Left colon (tissue), 2 donors: Measurements from ENCODE around the gene SLC37A1. TPM values are rescaled to one million over a fixed set of nuclear protein-coding genes. Genes with fewer than 3 reads are reported as not detected.

Source experiments
- ATAC-seq: fragments of 200-7000 bp; cut with Tn5 transposase; one replicate; pipeline ENCODE4 v1.9.1; 2020; ENCODE audit warnings: mild to moderate bottlenecking, moderate library complexity
- DNase-seq, 2 donors: peaks; one replicate each; pipeline ENCODE4 v3.0.0-alpha.2; 2020
- intact Hi-C, 2 donors: fragments of 100-400 bp; cut with DNase I in 1 of 2; cut with micrococcal nuclease in 1 of 2; formaldehyde crosslinking; loops; one replicate each; pipeline versions ENCODE4 v1.11.2 to v1.14.0; 2022; cut with DNase I, micrococcal nuclease
- total RNA-seq, 2 donors: library from RNA; stranded (reverse); fragmentation: NEBNext Ultra II Directional; extraction: Animal tissue kit (Norgen Biotek cat#: 25700); gene quantifications; one replicate each; pipeline ENCODE4 v1.2.1, GENCODE V29; 2021
- donor health status: DM: no; HTN: no; CAD: no.
- donor health status: DM: yes; HTN: yes; CAD: no.

The SLC37A1 gene
- total RNA-seq, 2 donors from 2014 or later, result 63.5 to 171 TPM

DNA sequence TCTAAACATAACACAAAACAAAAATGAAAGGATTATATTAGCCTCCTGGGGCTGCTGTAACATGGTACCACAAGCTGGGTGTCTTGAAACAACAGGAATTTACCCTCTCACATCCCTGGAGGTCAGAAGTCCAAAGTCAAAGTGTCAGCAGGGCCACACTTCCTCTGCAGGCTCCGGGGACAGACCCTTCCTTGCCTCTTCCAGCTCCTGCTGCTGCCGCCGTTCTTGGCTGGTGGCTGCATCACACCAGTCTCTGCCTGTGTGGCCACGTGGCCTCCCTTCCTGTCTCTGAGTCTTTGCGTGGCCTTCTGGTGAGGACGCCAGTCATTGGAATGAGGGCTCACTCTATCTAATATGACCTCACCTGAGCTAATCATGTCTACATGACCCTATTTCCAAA is 8.2 kb downstream of the SLC37A1 start:
- intact Hi-C loops, result no loop called here
- no peak for ATAC-seq
- DNase-seq, result no peak

DNA sequence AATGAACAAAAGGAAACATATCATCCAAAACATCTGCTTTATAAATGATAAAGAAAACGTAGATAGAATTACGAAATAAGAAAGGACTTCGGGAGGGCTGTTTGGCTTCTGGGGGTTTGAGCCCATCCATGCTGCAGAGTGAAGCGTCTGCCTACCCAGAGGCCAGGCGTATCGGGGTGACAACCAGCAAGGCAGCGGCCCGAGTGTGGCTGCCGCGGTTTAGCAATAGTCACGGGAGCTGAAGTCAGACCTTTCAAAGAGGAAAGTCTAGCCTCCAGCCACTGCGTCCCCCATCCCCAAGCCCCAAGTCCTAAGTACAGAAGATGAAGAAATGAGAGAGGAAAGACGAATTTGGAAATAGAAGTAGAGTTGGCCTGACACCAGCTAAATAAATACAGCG is 8.6 kb downstream of the SLC37A1 start:
- ATAC-seq (no peak), DNase-seq (no peak)
- intact Hi-C loops, result no loop called here

DNA sequence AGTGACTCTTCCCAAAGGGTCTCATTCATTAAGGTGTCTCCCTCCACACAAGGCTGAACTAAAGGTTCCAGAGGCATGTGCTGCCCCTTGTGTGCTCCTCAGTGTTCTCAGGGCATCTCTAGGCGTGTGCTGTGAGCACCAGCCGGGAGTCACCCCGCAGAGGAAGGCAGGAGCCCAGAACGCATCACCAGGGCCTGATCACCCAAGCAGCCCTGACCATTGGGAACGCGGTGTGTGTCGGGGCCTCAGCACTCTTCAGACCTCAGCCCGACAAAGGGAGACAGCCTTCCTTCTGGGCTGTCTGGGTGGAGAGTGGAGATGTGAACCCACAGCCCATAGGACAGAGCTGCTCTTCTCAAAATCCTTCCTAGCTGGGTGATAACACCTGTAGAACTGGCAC is 9.1 kb downstream of the SLC37A1 start:
- no peak for DNase-seq
- intact Hi-C loops, result no loop called here
- ATAC-seq, result no peak

DNA sequence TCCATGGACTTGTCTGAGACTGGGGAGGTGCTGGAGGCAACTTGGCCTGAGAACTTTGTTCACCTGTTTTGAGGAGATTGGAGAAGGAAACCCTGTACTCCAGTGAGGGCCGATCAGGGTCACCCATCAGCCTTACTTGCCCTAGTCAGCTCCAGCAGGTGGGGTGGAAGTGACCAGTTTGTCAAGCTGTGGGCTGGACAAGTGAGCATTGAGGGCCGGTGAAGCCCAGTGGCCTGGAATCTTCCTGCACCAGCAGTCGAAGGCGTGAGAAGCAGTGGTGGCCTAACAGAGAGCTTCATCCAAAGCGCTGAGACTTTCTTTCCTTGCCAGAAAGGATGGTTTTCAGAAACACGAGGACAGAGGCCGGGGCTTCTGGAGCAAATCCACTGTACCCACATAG is 9.6 kb downstream of the SLC37A1 start:
- no peak for ATAC-seq
- no peak for DNase-seq
- intact Hi-C loops, result no loop called here

DNA sequence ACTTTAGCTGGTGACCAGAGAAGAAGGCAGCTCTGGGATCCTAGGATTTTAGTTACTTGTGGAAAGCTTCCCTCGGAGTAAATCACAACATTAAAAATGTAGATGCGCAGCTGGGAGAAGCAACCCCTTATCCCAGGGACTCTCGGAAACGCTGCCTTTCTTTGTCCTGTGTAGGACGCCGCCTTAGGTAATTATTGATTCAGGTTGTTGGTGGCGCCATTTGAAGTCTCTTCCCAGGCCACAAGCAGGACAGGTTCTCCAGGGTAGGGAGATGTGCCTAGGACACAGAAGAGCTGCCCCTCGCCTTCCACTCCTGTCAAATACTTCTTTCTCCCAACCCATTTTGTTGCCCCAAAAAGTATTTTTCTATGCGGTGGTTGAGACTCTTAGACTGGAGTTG is 10.3 kb downstream of the SLC37A1 start:
- intact Hi-C loops, result no loop called here
- ATAC-seq, result peak; percentile 56
- peak in 1 of 2 donors; percentile 51 for DNase-seq

DNA sequence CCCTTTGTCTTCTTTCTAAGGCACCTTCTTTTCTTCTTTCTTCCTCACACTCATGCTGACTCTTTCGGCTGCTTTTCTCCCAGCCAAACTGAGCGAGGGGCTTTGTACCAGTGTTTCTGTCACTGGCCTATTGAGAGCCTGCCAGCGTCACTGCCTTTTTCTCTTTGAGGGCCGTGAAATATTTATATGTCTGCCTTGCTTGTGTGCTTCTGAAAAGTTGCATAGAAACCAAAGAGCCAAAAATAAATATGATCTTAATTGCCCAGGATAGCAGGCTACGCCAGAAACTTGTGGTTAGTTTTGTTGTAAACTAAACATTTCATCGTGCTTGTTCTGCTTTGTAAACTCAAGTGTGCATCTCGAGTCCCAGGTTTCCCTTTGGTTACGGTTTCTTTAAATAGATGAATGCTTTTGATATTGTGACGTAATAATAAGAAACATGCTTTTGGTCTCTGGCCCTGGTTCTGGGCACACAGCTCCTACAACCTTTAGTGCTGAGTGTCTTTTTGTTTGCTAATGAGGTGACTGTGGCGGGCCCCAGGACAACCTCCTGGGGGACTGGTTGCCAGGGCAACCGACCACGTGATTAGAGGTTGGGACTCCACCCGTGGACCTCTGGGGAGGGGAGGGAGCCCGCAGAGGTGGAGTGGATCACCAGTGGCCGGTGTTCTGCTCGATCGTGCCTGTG is 10.8 kb downstream of the SLC37A1 start:
- peak; percentile 24 for ATAC-seq
- intact Hi-C loops, result no loop called here
- DNase-seq, result peak; percentile 76 to 83

DNA sequence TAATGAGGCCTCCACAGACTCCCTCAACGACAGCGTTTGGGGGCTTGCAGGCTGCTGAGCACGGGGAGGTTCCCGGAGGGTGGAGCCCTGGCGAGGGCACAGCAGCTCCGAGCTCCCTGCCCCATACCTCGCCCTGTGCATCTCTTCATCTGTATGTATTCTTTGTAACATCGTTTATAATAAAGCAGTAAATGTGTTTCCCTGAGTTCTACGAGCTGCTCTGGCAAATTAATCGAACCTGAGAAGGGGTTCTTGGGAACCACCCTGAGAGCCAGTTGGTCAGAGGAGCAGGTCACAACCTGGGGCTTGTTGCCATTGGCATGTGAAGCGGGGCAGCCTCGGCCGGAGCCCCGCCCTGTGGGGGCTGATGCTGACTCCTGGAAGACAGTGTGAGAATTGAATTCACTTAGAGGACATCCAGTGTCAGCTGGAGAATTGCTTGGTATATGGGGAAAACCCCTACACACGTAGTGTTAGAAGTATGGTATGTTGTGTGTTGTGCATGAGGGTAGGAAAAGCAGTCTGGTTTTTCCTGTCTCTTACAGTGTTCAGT is 11.5 kb downstream of the SLC37A1 start:
- DNase-seq, result peak in 1 of 2 donors; percentile 47
- intact Hi-C loops, result no loop called here
- ATAC-seq, result peak; percentile 43

DNA sequence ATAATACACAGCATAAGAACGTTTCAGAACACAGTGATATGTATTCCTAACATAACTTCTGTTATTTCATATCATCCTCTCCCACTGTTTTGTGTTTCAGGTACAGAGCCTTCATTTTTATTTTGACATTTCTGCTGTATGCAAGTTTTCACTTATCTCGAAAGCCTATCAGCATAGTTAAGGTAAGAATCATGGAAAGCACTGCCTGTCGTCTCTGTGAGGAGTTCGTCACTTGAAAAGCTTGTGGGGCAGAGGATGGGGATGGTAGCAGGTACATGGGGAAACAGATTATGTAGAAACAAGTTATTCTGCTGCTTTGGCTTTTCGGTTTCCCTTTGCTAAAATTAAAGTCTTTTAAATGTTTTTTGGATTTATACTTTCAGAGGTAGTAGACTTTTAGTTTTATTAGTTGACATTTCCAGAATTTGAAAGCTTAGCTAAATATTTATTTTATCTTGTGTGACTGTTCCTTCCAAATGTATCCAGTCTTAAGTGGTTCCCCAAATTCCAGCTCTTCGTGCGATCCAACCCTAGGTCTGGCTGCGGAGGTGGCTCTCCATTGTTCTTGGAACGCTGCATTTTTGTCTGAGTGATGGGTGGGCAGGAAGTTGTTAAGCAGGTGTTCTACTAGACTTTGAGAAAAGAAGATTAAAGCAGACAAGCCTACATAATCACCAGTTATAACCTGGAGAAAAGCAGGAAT is 12.2 kb downstream of the SLC37A1 start:
- intact Hi-C loops, result no loop called here
- ATAC-seq, result no peak

DNA sequence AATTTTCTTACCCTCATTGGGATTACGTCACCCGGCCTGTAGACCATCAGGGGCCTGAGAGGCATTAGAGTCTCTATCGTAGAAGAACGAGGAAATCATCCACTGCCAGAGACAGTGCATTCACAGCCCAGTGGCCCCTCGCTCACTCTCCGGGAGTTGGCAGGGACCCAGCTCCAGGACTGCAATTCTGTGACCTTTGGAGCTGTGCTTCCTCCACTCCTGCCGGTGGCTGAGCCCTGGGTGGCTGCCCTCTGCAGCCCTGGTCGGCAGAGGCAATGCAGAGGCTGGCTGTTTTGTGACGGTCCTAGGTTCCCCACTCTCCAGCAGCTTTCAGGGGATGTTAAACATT is 12.7 kb downstream of the SLC37A1 start:
- intact Hi-C loops, result no loop called here
- ATAC-seq, result peak; percentile 81
- peak; percentile 83 to 86 for DNase-seq

More for the DNA sequence above, 12.2 kb downstream of the SLC37A1 start:
- DNase-seq, result no peak

DNA sequence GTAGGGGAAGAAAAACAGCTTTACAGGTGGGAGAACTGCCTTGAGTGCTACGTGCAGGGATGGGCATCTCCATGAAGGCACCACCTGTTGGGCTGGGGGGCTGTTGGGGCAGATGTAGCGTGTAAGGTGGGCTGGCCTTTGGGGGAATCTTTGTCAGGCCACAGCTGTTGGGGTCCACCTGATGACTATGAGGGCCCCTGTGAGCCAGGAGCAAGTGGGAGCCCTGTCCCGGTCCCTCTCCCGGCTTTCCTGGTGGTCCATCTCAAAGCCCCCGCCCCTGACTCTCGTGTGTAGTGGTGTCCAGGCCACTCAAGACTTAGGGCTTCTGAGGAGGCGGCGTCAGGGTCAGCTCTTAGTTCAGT is 13.5 kb downstream of the SLC37A1 start:
- ATAC-seq (no peak), DNase-seq (no peak)
- intact Hi-C loops, result no loop called here

DNA sequence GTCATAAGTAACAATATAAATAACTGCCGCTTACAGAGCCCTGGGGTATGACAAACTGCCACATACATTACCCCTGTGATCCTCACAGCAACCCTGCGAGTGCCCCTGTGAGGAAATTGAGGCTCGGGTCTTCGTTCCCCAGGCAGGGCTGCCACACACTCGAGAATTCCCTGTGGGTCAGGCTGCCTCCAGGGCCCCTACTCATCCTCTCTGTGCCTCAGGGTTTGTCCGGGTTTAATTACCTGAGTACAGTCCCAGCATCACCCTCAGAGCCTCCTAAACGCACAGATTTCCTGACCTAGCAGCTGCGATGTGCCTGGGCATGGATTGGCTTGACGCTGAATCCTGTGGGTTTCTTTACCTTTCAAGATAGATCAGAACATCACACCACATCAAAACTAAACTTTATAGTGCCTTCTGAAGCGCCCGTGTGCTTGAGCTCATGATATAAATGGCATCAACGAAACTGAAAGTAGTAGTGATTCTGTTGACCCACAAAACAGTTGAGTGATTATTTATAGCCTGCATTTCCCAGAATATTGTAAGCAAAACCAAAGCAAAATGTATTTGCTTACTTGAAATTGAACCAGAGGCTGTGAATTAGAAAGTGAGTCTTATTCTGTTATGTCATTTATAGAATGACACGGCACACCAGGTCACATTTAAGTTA is 14.0 kb downstream of the SLC37A1 start:
- DNase-seq (peak in 1 of 2 donors; percentile 27), ATAC-seq (peak; percentile 30)
- intact Hi-C loops, result no loop called here

DNA sequence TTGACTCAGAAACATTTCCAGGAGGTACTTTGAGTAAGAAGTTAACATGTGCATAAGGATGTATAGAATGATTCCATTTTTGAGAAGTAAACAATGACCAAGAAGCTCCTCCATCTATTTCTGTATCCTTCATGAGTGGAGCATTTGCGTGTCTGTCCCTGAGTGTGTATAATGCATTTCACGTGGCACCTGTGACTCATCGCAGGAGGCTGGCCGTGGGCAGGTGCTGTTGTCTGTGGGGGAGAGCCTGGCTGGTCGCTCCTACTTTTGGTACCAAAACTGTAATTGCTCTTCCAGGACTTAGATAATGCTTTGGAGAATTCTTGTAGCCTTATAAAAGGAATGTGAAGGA is 16.5 kb downstream of the SLC37A1 start:
- intact Hi-C loops, result no loop called here
- DNase-seq, result no peak
- no peak for ATAC-seq

DNA sequence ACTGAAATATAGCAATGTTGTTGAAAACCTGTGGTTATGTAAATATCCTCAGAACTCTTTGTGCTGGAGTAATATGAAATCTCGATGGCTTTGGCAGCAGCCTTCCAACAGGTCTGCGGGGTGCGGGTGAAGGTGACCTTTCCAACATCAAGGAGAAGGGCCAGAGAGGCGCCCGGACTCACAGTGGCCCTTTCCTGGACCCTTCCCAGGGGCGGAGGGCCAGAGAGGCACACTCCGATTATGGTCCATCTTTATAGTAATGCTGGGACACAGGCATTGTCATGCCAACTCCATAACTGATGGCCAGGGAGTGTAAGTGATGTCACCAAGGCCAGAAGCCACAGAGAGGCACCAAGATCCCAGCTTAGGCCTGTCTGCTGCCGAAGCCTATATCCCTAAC is 18.1 kb downstream of the SLC37A1 start:
- no peak for DNase-seq
- ATAC-seq, result no peak
- intact Hi-C loops, result no loop called here

DNA sequence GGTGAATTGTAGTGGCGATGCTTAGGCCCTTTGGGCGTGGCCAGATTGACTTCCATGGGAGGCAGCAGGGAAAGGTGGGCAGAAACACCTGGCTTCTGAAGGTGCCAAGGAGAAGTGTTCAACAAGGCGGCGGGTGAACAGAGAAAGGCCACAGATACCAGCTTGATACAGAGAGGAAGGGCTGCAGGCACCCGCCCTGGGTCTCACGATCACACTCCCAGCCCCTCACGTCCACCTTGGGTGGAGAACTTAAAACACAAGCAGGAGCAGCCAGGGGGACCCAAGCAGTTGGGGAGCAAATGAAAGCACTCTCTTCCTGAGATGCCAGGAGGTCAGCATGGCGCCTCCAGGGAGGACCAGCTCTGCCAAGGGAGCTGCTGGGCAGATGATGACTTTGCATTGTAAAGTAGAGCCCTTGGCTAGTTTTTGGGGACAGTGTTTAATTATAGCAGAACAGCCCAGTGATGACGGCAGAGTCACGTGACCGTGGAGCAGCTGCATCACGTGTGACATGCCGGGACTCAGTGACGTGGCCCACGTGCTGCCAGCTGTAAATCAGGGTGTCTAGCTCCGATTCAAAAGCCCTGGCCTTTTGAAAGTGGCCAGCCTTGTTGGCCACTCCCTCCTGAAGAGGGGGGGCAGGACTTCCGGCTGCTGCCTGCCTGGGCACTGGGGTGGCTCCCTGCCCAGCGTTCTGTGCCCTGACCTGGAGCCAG is 19.0 kb downstream of the SLC37A1 start:
- DNase-seq (peak; percentile 58 to 64), ATAC-seq (peak; percentile 39)
- intact Hi-C loops, result no loop called here

DNA sequence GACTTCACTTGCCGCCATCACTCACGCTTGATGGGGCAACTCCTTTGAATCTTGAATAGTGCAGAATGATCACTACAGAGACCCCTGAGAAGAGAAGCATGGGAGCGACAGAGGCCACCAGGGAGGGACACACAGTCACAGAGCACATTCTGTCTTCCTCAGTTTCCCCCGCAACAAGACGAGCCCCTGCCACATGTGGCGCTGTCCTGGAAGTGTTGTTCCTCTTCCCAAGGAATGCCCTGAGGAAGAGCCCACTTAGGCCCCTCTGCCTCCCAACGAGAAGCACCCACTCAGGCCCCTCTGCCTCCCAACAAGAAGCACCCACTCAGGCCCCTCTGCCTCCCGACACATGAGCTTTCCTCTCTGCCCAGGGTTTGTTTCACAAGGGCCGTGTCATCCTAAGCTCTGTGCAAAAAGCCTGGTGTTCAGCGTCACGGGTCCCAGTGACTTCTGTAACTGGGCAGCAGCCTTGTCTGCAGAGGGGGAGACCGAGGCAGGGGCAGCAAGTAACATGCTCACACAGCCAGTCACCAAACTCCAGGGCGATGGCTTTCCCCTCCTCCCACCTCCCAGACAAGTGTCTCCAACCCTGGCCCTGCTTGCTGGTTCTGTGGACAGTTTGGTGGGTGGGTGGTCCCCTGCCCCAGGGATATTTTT is 19.8 kb downstream of the SLC37A1 start:
- DNase-seq, result no peak
- no peak for ATAC-seq
- intact Hi-C loops, result no loop called here

DNA sequence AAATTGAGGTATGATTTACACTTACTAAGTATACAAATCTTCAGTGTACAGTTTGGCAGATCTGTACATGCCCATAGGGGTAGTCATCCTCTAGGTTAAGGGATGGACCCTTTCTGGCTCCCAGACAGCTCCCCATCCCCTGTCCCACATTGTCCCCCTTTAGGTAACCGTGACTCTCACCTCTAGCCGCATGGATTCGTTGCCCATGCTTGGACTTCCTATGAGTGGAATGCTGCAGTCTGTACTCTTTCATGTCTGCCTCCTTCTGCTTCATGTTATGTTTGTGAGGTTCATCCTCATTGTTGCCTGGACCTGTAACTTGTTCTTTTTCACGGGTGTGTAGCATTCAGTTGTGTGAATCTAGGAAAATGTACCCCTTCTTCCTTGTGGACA is 20.3 kb downstream of the SLC37A1 start:
- no peak for DNase-seq
- intact Hi-C loops, result no loop called here
- no peak for ATAC-seq

DNA sequence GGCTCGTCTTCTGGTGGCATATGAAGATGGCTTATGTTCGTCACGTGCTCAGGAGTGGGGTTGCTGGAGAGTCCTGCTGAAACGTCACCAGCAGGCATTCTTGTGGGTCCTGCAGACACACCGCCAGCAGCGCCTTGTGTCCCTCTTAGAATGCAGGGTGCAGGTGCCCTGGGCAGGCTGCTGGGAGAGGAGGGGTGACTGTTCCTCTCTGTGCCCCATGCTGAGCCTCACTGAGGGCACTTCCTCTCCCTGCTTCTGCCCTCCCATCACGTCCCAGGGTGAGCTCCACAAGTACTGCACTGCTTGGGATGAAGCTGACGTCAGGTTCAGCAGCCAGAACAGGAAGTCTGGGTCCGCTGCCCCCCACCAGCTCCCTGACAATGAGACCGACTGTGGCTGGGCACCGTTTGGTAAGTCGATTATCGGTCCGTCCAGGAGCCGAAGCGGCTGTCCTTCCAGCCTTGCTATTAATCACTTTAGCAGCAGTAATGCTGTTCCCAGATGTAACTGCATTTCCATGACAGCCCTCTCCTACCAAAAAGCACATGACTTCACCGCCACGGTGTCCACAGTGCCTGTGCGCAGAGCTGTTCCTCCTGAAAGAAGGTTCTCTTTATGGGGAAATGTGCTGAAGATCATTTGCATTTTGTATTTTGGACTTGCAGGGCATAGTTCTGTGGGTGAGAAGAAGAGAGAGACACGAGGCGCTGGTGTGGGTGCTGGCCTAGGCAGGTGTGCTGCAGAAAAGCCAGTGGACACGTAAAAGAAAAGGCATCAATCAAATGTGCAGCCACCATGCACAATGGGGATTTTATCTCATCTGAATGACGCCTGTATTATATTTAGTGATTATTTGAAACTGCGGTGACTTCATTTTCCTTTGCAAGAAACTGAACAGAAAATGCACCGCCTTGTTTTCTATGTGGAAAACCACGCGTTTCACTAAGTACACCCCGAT is 21.0 kb downstream of the SLC37A1 start:
- DNase-seq (peak; percentile 30 to 38), ATAC-seq (peak; percentile 26)
- intact Hi-C loops, result loop anchor here in 1 of 2 donors (5.0 kb wide), 1 partner anchor 72 kb away; no protein-coding TSS in a partner anchor
